COLO668 (cell line): Measurements from ENCODE around the gene PPP1R2C.

Experiments
- DNase-seq: peaks from one replicate; lab custom pipeline; 2025; ENCODE audit not compliant: unreplicated experiment; lab: John Stamatoyannopoulos, UW

The PPP1R2C gene

DNA sequence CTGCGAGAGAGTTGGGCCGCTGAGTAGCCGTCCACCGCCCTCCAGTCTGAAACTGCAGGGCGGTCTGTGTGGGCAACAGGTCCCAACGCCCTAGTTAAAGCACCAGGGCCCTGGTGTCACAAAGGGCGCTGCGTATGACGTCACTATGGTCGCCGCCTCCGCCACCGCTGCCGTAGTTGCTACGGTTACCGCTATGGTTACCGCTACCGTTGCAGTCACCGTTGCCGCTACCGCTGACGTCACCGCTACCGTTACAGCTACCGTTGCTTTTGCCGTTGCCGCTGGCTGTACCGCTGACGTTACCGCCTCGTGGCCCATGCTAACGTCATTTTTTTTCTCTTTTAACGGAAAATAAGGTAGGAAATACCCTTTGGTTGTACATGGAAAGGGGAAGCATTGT lies at the start of gene PPP1R2C:
Gene PPP1R2C, minus strand, starts transcription at position 68 of the 400 bp plus-strand sequence. CDS start 84 bp downstream, outside the sequence.
- DNase-seq: no peak

DNA sequence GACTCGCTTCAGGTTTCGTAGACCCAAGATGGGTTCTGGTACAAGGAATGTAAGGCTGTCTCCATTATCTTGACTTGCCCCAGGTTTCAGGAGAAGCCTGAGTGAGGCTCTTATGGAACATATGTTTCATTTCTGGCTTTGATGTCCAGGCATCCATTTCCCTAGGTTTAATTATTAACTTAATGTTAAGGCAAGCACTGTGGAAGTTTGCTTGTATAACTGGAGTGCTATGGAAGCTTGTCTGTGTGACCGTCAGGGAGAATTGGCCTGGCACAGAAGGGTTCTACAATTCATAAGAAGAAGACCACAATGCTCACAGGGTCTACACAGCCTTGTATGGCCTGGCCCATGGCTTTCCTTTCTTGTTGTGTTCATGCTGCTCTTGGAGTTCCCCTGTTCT lies 47.2 kb upstream of the PPP1R2C start:
- no peak for DNase-seq

DNA sequence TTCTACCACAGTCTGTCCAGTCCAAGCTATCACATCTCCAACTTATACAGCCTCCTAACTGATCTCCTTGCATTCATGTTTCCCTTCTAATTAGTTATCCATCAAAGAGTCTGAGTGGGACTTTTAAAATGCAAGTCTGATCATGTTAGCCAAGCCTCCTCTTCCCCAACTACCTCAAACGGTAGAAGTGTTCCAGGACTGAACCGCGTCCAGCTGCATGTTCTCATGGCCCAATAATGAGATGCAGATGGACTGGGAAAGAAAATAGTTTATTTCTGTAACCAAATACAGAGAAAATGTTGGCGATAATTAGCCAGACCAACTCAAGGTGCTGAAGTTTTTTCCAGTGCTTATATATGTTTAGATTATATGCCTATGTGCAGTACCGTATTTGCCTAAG lies 46.6 kb upstream of the PPP1R2C start:
- DNase-seq: no peak

DNA sequence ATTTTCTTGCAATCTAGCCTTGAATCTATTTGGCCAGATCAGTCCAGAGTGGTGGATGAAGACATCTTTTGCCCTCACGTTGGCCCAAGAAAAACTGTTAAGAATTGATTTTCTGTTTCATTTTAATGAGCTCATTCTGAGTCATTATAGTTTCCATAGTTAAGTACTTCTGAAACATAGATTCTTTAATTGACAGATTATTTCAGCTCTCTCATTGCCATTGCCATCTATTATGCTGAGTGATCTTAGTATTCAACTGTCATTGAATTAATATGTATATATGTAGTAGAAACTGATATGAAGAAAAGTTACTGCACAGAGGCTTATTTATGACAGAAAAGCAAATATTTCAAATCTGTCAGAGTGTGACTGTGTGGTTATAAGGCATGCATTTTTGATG lies 45.5 kb upstream of the PPP1R2C start:
- DNase-seq: no peak

DNA sequence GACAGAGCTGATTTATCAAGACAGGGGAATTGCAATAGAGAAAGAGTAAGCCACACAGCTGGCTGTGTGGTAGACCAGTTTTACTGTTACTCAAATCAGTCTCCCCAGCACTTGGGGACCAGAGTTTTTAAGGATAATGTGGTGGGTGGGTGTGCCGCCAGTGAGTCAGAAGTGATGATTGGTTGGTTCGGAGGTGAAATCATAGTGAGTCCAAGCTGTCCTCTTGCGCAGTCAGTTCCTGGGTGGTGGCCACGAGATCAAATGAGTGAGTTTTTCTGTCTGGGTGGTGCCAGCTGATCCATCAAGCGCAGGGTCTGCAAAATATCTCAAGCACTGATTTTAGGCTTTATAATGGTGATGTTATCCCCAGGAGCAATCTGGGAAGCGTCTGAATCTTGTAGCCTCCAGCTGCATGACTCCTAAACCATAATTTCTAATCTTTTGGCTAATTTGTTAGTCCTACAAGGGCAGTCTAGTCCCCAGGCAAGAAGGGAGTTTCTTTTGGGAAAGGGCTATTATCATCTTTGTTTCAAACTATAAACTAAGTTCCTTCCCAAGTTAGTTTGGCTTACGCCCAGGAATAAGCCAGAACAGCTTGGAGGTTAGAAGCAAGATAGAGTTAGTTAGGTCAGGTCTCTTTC lies 44.0 kb upstream of the PPP1R2C start:
- DNase-seq: no peak

DNA sequence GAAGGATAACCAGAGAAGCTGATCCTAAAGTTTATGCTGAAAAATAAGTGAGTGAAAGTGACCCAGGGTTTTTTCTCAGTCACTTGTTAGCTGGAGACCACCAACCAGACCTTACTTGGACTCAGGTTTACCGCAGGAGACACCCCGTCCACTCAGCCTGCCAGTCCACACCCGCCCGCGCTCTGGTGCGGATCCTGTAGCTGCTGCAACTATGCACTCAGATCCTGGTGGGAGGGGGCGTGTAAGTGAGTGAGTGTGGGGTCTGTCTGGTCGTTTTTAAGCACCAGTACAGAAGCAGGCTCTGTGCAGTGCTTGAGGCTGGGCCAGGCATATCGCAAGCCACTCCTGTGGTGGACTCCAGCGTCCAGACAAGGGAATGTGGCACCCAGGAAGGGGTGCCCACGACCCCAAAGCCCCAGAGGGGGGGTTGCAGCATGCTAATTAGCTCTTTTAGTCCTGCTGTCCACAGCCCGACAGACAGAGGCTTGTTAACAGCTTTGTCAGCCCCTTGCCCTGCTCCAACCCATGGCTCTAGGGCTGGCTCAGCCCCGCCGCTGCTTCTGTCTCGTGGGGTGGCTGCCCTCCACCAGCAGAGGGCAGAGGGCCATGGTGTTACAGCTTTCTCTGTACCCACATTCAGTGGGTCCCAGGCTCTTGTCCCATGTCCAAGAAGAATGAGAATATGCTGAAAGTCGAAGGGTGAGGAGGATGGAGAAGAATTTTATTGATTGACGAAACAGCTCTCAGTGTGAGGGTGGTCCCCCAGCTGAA lies 40.4 kb upstream of the PPP1R2C start:
- DNase-seq: no peak

DNA sequence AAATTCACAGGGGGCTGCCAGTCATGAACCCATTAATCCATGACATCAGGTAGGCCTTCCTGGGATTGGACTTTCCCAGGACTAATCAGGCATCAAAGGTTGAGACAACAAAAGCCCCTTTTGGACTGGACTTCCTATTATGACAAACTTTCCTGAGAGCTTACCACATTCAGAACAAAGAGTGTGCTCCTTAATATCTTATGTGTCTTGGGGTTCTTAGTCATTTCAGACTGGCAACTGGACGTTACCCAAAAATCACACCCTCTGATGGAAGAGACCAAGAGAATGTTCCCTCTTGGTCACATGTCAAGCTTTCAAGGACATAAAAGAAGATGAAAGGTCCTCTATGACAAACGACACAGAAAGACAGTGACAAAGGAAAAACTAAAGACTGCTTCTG lies 31.6 kb upstream of the PPP1R2C start:
- no peak for DNase-seq

DNA sequence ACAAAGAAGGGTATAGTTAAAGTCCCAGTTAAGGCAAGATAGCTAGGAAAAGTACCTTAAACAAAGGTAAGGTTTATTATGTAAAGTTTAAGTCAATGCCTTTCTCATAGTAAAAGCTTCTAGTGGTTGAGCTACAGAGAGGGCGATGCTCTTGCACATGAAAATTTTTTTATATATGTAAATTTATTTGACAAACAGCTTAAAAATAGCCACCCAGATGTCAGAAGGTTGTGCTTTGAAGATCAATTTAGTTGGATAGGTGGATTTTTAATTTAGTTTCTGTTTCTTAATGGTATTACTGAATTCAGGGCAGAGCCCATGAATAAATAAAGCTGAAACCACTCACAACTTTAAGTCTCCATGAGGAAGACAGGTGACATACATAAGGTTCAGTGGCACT lies 29.4 kb upstream of the PPP1R2C start:
- DNase-seq: no peak

DNA sequence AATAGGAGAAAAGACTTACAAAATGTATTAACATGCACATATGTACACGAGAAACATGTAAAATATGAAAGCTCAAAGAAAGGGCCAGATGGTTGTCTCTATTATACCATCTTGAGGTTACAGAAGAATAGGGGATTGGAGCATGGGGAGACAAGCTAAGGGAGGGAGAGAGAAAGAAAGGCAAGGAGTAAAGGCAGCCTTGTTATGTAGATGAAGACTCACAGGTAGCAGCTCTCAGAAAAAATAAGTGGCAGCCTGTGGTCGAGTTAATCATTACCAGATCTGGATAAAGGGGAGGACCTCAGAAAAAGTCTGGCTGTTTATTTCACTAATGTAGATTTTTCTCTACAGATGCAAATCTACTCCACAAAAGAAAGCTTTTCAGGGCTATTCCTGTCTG lies 26.6 kb upstream of the PPP1R2C start:
- no peak for DNase-seq

DNA sequence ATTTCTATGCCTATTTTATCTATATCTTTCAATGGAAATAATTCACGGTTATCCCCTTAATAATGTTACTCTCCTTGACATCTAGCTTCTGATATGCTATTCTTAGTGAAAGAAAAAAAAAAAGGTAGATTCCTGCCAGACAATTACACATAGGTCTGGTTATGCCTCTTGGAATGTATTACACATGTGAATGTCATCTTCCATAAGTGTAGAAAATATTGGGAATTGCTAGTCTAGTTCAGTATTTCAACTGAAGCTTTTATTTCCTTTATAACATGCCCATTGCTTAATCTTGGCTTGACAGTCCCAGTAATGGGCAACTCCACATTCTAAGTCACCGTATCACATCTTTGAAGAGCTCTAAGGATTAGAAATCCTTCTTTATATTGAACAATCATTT lies 25.4 kb upstream of the PPP1R2C start:
- DNase-seq: no peak

DNA sequence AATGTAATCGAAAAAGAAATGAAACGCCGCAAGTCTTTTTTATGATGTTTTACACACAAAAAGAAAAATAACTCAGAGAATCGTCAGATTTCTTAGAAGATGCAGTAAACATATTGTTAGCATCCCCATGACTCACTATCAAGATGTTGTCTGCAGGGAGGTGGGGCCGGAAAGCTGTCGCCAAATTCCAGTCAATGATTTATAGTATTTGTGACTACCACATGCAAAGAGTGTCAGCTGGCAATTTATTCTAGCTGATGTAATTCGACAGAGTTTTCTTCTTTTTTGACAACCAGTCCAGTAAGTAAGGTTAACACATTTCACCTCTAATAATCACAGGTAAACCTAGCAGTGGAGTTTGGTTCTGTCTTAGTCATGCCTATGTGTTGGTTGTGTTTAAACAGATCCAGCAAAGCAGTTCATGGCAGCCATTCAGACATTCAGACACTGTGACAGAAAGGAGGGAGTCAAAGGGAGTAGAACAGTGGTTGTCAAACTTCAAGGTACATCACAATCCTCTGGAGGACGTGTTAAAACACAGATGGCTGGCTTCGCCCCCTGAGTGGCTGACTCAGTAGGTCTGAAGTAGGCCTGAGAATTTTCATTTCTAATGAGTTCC lies 19.8 kb upstream of the PPP1R2C start:
- no peak for DNase-seq

DNA sequence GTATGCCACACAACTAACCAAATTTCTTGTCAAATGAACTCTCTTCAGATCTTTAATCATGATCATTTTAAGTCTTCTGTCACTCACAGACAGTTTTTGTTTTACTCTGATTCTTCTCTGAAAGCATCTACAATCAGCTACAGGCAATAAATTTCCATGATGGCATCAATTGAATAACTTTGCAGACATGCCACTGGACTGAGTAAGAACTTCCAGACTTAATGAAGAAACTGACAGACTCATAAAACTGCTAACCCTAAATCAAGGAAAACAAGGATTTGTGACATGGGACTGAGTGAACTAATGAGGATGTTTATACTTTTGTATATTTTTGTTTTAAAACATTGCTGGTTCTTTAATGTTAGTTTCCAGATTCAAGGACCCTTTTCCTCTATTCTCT lies 5.5 kb upstream of the PPP1R2C start:
- DNase-seq: no peak

DNA sequence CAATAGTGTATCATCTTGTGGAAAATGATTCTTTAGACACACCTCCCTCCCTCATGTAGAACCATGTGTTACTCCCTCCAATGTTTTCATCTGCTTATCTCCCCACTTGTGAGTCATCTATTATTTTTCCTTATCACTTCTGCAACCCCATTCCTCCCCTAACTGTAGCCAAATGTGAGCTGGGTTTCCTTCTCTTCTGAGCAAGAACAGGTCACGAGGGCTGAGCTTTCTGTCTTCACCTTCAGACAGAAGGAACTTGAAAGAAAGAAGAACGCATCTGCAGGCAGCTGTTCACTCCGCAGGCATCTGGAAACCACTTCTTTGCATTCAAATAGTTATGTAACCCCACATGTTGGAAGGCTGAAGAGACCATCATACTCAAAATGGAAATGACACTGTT lies 1.8 kb downstream of the PPP1R2C start:
- no peak for DNase-seq

DNA sequence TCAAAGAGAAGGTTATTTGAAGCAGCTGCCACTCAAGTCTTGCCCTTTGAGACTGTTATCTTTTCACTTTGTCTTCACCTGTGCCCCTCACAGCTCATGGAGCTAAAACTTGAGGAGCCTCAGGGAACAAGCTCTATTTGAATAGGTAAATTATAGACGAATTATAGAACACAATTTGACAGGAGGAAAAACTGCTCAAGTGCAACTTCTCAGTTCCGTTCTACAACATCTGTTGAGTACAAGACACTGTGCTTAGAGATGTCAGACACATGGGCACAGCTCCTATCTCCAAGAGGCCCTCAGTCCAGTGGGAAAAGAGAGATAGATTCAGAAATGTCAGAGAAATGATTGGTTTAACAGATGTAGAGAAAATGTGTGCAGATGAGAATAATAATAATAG lies 5.1 kb downstream of the PPP1R2C start:
- no peak for DNase-seq

DNA sequence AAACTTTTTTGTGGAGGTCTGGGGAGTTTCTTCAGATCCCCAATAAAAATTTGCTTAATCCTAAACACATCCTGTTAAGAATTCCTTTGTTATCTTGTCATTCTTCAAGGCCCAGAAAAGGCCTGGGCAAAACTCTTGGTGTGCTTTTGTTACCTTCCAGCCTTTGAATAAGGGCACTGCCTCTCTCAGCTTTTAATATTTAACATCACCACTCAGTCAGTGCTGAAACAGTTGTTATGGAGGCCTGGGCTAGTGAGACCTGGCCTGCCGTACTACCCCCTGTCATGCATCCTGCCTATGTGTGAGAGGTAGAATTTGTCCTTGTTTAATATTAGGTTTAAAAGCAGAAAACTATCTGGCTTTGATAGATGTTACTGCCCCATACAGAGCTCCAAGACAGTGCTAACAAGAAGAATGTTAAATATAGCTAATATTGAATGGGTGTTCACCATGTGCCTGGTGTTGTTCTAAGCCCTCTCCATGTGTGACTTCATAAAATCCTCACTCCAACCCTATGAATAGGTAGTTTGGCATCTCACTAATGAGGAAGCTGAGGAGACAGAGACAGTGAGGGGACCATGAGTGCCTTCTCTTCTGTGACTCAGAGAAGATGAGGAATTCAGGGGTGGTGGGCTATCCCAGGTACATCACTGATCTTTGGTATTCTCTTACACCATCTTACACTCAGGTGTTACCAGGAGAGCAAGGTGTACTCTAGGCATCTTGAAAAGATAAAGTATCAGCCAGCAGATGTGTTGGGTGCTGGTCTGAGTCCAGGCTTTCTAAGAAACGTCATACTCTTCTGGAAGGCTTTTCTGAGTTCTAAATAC lies 6.2 kb downstream of the PPP1R2C start:
- DNase-seq: no peak

DNA sequence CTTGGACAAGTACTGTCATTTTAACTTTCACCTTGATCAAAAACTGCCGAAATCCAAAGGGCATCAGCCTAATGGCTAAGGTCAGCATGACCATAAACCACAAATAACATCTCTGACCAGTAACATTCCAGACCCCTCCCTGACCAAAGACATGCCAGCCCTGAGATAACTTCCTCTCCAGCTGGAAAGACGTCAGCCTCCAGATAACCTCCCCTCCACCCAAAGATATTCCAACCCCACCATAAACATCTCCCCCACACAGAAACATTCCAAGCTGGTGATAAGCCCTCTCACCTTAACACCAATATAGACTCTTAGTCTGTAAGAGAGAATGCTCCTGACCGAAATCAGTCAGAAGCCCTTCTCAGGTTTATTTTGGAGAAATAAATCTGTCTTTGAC lies 7.4 kb downstream of the PPP1R2C start:
- DNase-seq: no peak

DNA sequence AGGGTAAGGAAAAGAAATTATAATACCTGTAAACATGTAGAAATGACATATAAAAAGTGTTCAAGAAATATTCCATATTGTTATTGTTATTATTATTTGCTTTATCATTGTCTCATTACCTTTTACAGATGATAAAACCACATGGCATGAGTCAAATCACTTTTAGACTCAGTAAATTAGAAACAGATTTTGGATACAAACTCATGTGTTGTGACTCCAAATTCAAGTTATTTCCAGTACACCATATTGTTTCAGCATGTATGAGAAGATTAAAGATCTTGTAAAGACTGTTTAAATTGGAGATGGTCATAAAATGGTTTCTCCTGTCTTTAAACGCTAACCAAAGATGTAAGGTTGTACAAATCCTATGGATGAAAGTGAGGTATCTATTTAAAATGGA lies 18.1 kb downstream of the PPP1R2C start:
- no peak for DNase-seq

DNA sequence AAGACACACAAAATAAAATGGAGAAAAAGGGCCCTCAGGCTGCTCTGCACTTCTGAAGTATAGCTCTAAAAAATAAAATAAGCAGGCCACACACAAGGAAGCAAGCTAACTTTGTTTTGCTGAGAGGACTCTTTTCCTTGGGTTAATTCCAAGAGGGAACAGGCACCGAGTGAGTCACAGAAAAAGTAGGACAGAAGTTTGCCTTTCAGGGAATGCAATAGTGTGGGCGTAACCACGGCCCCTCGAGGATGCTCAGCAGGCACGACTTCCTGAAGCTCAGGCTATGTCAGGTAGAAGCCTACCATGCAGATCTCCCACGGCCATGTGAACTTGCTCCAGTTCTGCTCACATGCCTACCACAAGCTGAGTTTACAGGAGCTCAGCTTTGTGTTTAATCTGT lies 22.1 kb downstream of the PPP1R2C start:
- no peak for DNase-seq

DNA sequence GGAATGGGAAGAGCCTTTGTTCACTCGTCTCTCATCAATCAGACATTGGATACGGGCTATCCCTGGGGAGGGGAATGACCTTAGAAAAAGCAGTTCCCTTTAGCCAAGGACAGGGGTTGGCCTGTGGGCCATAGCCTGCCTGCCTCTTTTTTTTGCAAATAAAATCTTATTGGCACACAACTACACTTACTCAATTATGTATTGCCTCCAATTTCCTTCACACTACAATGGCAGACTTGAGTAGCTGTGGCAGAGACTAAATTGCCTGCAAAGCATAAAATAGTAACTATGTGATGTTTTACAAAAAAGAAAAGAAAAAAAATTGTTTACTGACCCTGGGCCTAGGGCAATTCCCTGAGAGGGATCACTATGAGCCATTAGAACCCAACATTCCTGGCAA lies 23.4 kb downstream of the PPP1R2C start:
- no peak for DNase-seq

DNA sequence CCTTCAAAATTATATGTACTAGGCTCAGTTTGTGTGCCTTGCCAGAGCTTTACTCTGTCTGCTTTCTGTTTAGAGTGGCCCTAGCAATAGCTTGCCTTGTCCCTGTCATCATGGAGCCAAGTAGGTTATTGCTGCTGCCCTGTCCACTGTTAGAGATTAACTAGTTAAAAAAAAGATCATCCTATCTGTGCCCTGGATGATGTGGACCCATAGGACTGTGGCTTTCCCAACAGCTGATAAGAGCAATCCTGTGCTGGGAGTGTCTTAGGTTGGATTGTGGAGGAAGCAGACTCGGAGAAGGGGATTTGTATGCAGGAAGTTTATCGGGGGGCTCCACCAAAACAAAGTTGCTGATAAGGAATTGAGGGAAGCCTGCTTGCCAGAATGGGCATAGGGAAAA lies 23.8 kb downstream of the PPP1R2C start:
- no peak for DNase-seq

DNA sequence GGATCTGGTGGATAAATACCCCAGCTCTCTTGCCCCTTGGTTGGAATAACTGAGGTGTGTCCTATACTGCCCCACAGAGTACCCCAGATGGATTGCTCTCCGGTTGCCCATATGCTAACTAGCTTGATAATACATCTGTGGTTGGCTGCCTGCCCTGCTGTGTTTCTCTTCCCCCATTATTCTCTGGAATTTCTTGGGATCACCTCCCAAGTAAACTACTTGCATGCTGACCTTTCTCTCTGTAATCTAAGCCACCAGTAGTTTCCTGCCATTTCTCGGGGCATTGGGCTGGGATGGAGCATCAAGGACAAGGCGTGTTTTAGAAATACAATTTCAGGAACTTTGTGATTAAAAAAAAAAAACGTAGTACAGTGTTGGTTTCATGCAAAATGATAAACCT lies 25.2 kb downstream of the PPP1R2C start:
- no peak for DNase-seq

DNA sequence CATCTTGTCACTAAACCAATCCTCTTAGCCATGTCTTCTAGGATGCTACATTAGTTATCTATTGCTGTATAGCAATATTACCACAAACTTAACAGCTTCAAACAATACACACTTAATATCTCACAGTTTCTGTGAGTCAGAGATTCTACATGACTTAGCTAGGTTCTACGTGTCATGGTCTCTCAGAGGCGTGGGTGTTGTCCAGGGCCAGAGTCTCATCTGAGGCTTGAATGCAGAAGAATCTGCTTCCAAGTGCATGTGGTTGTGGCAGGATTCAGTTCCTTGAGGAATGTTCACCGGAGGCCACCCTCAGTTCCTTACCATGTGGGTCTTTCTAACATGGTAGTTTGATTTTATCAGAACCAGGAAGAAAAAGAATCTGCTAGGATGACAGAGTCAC lies 26.4 kb downstream of the PPP1R2C start:
- no peak for DNase-seq
